GM19468 (cell line): ENCODE data around the gene FAM47E.
"Not testable (repeated sequence)": the region's sequence is repeated elsewhere in the genome, so short reads cannot be mapped to it uniquely, and the experiment has no call there.

ENCODE experiments used
- ATAC-seq: cut with Tn5 transposase; IDR thresholded peaks from one replicate; pipeline ENCODE4 v1.9.1; 2021; ENCODE audit warnings: mild to moderate bottlenecking, moderate library complexity, moderate number of reproducible peaks; ENCODE audit not compliant: unreplicated experiment; ENCODE audit errors: extremely low read depth

FAM47E gene

GRCh38 chr4:76266627-76267026 lies 15.1 kb downstream of the FAM47E start:
- no peak for ATAC-seq

- no peak for ATAC-seq
Measured at GRCh38 chr4:76267811-76268210, 16.3 kb downstream of the FAM47E start.

GRCh38 chr4:76270244-76271175 lies 19.0 kb downstream of the FAM47E start:
- no peak for ATAC-seq

GRCh38 chr4:76271248-76271647 lies 19.7 kb downstream of the FAM47E start:
- no peak for ATAC-seq

GRCh38 chr4:76272073-76272472 lies 20.6 kb downstream of the FAM47E start:
- no peak for ATAC-seq

- ATAC-seq = no peak
Measured at GRCh38 chr4:76272582-76272981, 21.1 kb downstream of the FAM47E start.

GRCh38 chr4:76272999-76273398 lies 21.5 kb downstream of the FAM47E start:
- ATAC-seq = no peak

- no peak for ATAC-seq
Measured at GRCh38 chr4:76275486-76276124, 24.1 kb downstream of the FAM47E start.

GRCh38 chr4:76276813-76277212 lies 25.3 kb downstream of the FAM47E start:
- ATAC-seq = no peak

GRCh38 chr4:76277667-76278066 lies 26.1 kb downstream of the FAM47E start:
- no peak for ATAC-seq

GRCh38 chr4:76278583-76278982 lies 27.1 kb downstream of the FAM47E start:
- ATAC-seq = no peak

GRCh38 chr4:76279462-76279861 lies 27.9 kb downstream of the FAM47E start:
- ATAC-seq = no peak

GRCh38 chr4:76280488-76281441 lies 29.2 kb downstream of the FAM47E start:
- no peak for ATAC-seq

GRCh38 chr4:76281594-76281993 lies 30.1 kb downstream of the FAM47E start:
- not testable (repeated sequence) for ATAC-seq

GRCh38 chr4:76282941-76283689 lies 31.6 kb downstream of the FAM47E start:
- no peak for ATAC-seq

GRCh38 chr4:76283900-76284299 lies 32.4 kb downstream of the FAM47E start:
- ATAC-seq = no peak

- ATAC-seq = not testable (repeated sequence)
Measured at GRCh38 chr4:76287811-76288210, 36.3 kb downstream of the FAM47E start.

GRCh38 chr4:76292730-76293129 lies 41.2 kb downstream of the FAM47E start:
- no peak for ATAC-seq

- no peak for ATAC-seq
Measured at GRCh38 chr4:76293772-76294171, 42.3 kb downstream of the FAM47E start.
